ENCODE measurements around the gene UGT1A8. TPM values are rescaled to one million over a fixed set of nuclear protein-coding genes. Genes with fewer than 3 reads are reported as not detected.
"Not testable (repeated sequence)": the region's sequence is repeated elsewhere in the genome, so short reads cannot be mapped to it uniquely, and the experiment has no call there.

UGT1A8 gene
- total and polyA plus RNA-seq, 2 donors (not counting 1 experiment from before 2014, with no cell fraction given), result not detected

- Histone ChIP-seq H3K27ac (ENCODE audit: low read length in 2 of 2) (no peak overlapping the region), H4K20me1 (ENCODE audit: control insufficient read depth, insufficient read depth, low read length, poor library complexity, severe bottlenecking) (no peaks in the 10 kb centered on the region), H3K9ac (ENCODE audit: low read length) (no peak overlapping the region), H3K36me3 (replicated peaks in 1 of 2; ENCODE audit: control extremely low read depth in 1 of 2, control insufficient read depth in 1 of 2, extremely low read depth in 1 of 2, insufficient read depth in 2 of 2, low read length in 1 of 2) (no peaks in the 10 kb centered on the region), H3K27me3 (replicated peaks in 1 of 4; ENCODE audit: control extremely low read depth in 1 of 4, control insufficient read depth in 3 of 4, insufficient read depth in 4 of 4, low read length in 3 of 4) (no peaks in the 10 kb centered on the region), H3K9me3 (ENCODE audit: control extremely low read depth in 1 of 3, control insufficient read depth in 2 of 3, insufficient read depth in 1 of 3, low read length in 2 of 3) (peaks cover 0 to 3% (median 0%) of the 10 kb centered on the region in 3 donors), H3K4me3 (ENCODE audit: control extremely low read depth in 1 of 5, extremely low read depth in 1 of 5, insufficient read depth in 1 of 5, low read depth in 2 of 5, low read length in 4 of 5) (no peak overlapping the region), H2AFZ (ENCODE audit: insufficient read depth, low read depth, low read length, poor library complexity, severe bottlenecking) (no peak overlapping the region), H3K4me1 (ENCODE audit: control insufficient read depth in 2 of 2, insufficient read depth in 2 of 2, low read length in 2 of 2) (no peaks in the 10 kb centered on the region), H3K79me2 (ENCODE audit: control insufficient read depth, insufficient read depth, low read length) (peaks cover 2% of the 10 kb centered on the region), H3K4me2 (replicated peaks; ENCODE audit: low read depth, low read length, poor library complexity, severe bottlenecking) (no peak overlapping the region)
- POLR2A ChIA-PET, result no interaction called here
- no peak for DNase-seq
- H3K27ac Mint-ChIP-seq, result no peak overlapping the region
- no peak overlapping the region for H3K4me3 Mint-ChIP-seq
- H3K27me3 Mint-ChIP-seq, result peaks cover 7% of the 10 kb centered on the region
- no peaks in the 10 kb centered on the region for H3K4me1 Mint-ChIP-seq
- ATAC-seq (ENCODE audit: low read depth), result no peak
- intact Hi-C loops (cut with micrococcal nuclease), result no loop called here
- CTCF ChIA-PET, result no interaction called here
- no peak for TF ChIP-seq EZH2 (IDR thresholded peaks at IDR 0.05; ENCODE audit: borderline replicate concordance, insufficient read depth, low read depth, low read length, poor library complexity, severe bottlenecking)
- TF ChIP-seq, protein P1, sequence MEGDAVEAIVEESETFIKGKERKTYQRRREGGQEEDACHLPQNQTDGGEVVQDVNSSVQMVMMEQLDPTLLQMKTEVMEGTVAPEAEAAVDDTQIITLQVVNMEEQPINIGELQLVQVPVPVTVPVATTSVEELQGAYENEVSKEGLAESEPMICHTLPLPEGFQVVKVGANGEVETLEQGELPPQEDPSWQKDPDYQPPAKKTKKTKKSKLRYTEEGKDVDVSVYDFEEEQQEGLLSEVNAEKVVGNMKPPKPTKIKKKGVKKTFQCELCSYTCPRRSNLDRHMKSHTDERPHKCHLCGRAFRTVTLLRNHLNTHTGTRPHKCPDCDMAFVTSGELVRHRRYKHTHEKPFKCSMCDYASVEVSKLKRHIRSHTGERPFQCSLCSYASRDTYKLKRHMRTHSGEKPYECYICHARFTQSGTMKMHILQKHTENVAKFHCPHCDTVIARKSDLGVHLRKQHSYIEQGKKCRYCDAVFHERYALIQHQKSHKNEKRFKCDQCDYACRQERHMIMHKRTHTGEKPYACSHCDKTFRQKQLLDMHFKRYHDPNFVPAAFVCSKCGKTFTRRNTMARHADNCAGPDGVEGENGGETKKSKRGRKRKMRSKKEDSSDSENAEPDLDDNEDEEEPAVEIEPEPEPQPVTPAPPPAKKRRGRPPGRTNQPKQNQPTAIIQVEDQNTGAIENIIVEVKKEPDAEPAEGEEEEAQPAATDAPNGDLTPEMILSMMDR (IDR thresholded peaks at IDR 0.05), result no peak
- no peaks in the 10 kb centered on the region for H3K9me3 Mint-ChIP-seq (ENCODE audit: insufficient read depth)
- no CpG with 5 or more reads among the region's 2 CpGs for WGBS (ENCODE audit: insufficient coverage)
These were observed 46.0 kb upstream of the UGT1A8 start for GRCh38 chr2:233571462-233571861.

DNA sequence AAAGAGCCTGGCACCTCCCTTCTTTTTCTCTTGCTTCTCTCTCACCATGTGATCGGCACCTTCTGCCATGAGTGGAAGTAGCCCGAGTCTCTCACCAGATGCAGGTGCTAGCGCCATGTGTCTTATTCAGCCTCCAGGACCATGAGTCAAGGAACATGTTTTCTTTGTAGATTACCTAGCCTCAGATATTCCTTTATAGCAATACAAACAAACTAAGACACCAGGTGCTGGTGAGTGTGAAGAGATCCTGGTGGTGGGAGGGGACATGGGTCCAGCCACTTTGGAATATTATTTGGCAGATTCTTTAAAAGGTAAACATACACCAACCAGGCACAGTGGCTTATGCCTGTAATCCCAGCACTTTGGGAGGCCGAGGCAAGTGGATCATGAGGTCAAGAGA is 45.0 kb upstream of the UGT1A8 start:
- Histone ChIP-seq H4K20me1 (ENCODE audit: control insufficient read depth, insufficient read depth, low read length, poor library complexity, severe bottlenecking) (no peaks in the 10 kb centered on the region), H3K36me3 (replicated peaks in 1 of 2; ENCODE audit: control extremely low read depth in 1 of 2, control insufficient read depth in 1 of 2, extremely low read depth in 1 of 2, insufficient read depth in 2 of 2, low read length in 1 of 2) (no peaks in the 10 kb centered on the region), H3K4me2 (replicated peaks; ENCODE audit: low read depth, low read length, poor library complexity, severe bottlenecking) (no peak overlapping the region), H3K27me3 (replicated peaks in 1 of 4; ENCODE audit: control extremely low read depth in 1 of 4, control insufficient read depth in 3 of 4, insufficient read depth in 4 of 4, low read length in 3 of 4) (no peaks in the 10 kb centered on the region), H3K4me3 (ENCODE audit: control extremely low read depth in 1 of 5, extremely low read depth in 1 of 5, insufficient read depth in 1 of 5, low read depth in 2 of 5, low read length in 4 of 5) (no peak overlapping the region), H3K4me1 (ENCODE audit: control insufficient read depth in 2 of 2, insufficient read depth in 2 of 2, low read length in 2 of 2) (no peaks in the 10 kb centered on the region), H3K9me3 (ENCODE audit: control extremely low read depth in 1 of 3, control insufficient read depth in 2 of 3, insufficient read depth in 1 of 3, low read length in 2 of 3) (peaks cover 0 to 3% (median 0%) of the 10 kb centered on the region in 3 donors), H3K79me2 (ENCODE audit: control insufficient read depth, insufficient read depth, low read length) (no peaks in the 10 kb centered on the region), H3K9ac (ENCODE audit: low read length) (no peak overlapping the region), H3K27ac (ENCODE audit: low read length in 2 of 2) (no peak overlapping the region), H2AFZ (ENCODE audit: insufficient read depth, low read depth, low read length, poor library complexity, severe bottlenecking) (no peak overlapping the region)
- no peak for TF ChIP-seq EZH2 (IDR thresholded peaks at IDR 0.05; ENCODE audit: borderline replicate concordance, insufficient read depth, low read depth, low read length, poor library complexity, severe bottlenecking)
- TF ChIP-seq, protein P1 (IDR thresholded peaks at IDR 0.05), result no peak
- Mint-ChIP-seq H3K9me3 (ENCODE audit: insufficient read depth) (no peaks in the 10 kb centered on the region), H3K27me3 (peaks cover 7% of the 10 kb centered on the region), H3K27ac (no peak overlapping the region), H3K4me3 (no peak overlapping the region), H3K4me1 (no peaks in the 10 kb centered on the region)
- intact Hi-C loops (cut with micrococcal nuclease), result no loop called here
- ChIA-PET POLR2A (interaction anchor here (1.1 kb wide), 1 partner anchor 26 kb away, joined by 4 read pairs; no protein-coding TSS in a partner anchor), CTCF (no interaction called here)
- 90% methylated on average over 2 of the region's 4 CpGs for WGBS (ENCODE audit: insufficient coverage)
- ATAC-seq (ENCODE audit: low read depth), result no peak
- DNase-seq, result no peak

DNA sequence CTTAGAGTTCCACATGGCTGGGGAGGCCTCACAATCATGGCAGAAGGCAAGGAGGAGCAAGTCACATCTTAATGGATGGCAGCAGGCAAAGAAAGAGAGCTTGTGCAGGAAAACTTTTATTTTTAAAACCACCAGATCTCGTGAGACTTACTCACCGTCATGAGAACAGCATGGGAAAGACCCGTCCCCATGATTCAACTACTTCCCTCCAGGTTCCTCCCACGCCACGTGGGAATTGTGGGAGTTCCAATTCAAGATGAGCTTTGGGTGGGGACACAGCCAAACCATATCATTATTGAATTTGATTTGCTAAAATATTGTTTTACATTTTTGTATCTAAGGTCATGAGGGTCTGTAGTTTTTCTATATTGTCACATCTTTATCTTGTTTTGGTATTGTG is 40.1 kb upstream of the UGT1A8 start:
- WGBS (ENCODE audit: insufficient coverage), result no CpG with 5 or more reads among the region's 5 CpGs
- H3K4me3 ChIP-seq (ENCODE audit: control extremely low read depth in 1 of 5, extremely low read depth in 1 of 5, insufficient read depth in 1 of 5, low read depth in 2 of 5, low read length in 4 of 5); H3K4me3 Mint-ChIP-seq; H3K27me3 ChIP-seq (replicated peaks in 1 of 4; ENCODE audit: control extremely low read depth in 1 of 4, control insufficient read depth in 3 of 4, insufficient read depth in 4 of 4, low read length in 3 of 4); H3K9me3 ChIP-seq (ENCODE audit: control extremely low read depth in 1 of 3, control insufficient read depth in 2 of 3, insufficient read depth in 1 of 3, low read length in 2 of 3); CTCF ChIA-PET; H2AFZ ChIP-seq (ENCODE audit: insufficient read depth, low read depth, low read length, poor library complexity, severe bottlenecking); ATAC-seq (ENCODE audit: low read depth); intact Hi-C loops (cut with micrococcal nuclease); H3K4me1 Mint-ChIP-seq; H3K9me3 Mint-ChIP-seq (ENCODE audit: insufficient read depth); H3K27ac Mint-ChIP-seq; H3K9ac ChIP-seq (ENCODE audit: low read length); H3K36me3 ChIP-seq (replicated peaks in 1 of 2; ENCODE audit: control extremely low read depth in 1 of 2, control insufficient read depth in 1 of 2, extremely low read depth in 1 of 2, insufficient read depth in 2 of 2, low read length in 1 of 2); H3K4me1 ChIP-seq (ENCODE audit: control insufficient read depth in 2 of 2, insufficient read depth in 2 of 2, low read length in 2 of 2); POLR2A ChIA-PET; H3K27ac ChIP-seq (ENCODE audit: low read length in 2 of 2); H3K79me2 ChIP-seq (ENCODE audit: control insufficient read depth, insufficient read depth, low read length); H3K27me3 Mint-ChIP-seq; H4K20me1 ChIP-seq (ENCODE audit: control insufficient read depth, insufficient read depth, low read length, poor library complexity, severe bottlenecking); H3K4me2 ChIP-seq (replicated peaks; ENCODE audit: low read depth, low read length, poor library complexity, severe bottlenecking); DNase-seq: not testable (repeated sequence)

Data from B cell (primary cell).